Measurements from ENCODE around the gene PGS1. TPM values are rescaled to one million over a fixed set of nuclear protein-coding genes. Genes with fewer than 3 reads are reported as not detected.

PGS1 gene
- total RNA-seq, 4 donors from 2014 or later, result 25.4 to 63.9 (median 38.4) TPM

- TF ChIP-seq CTCF (IDR thresholded peaks at IDR 0.05; ENCODE audit: low read depth), result no peak
Observed at GRCh38 chr17:78376161-78376560, 2.3 kb upstream of the PGS1 start.

GRCh38 chr17:78377858-78378224, 608 bp upstream of the PGS1 start:
- no peak for TF ChIP-seq CTCF (IDR thresholded peaks at IDR 0.05; ENCODE audit: low read depth)

GRCh38 chr17:78379131-78379491, 662 bp downstream of the PGS1 start:
- TF ChIP-seq CTCF (IDR thresholded peaks at IDR 0.05; ENCODE audit: low read depth), result no peak

GRCh38 chr17:78380370-78380769, 1.9 kb downstream of the PGS1 start:
- TF ChIP-seq CTCF (IDR thresholded peaks at IDR 0.05; ENCODE audit: low read depth), result no peak

- TF ChIP-seq CTCF (IDR thresholded peaks at IDR 0.05; ENCODE audit: low read depth), result no peak
Observed at GRCh38 chr17:78381601-78382232, 3.3 kb downstream of the PGS1 start.

- no peak for TF ChIP-seq CTCF (IDR thresholded peaks at IDR 0.05; ENCODE audit: low read depth)
Observed at GRCh38 chr17:78383725-78384471, 5.4 kb downstream of the PGS1 start.

- no peak for TF ChIP-seq CTCF (IDR thresholded peaks at IDR 0.05; ENCODE audit: low read depth)
Observed at GRCh38 chr17:78384479-78385175, 6.2 kb downstream of the PGS1 start.

Data from subcutaneous adipose tissue (tissue), 4 donors.